Stimulated activated CD8-positive, alpha-beta memory T cell treated with anti-CD3 and anti-CD28 coated beads, Interleukin-15, amount 100 ng/mL, for 1 hour (primary cell): ENCODE results near the gene U2AF2.

Experiments used
- DNase-seq: peaks from one replicate; pipeline ENCODE4 v3.0.0-alpha.2; 2020; ENCODE audit warnings: low read depth

U2AF2 gene

DNA sequence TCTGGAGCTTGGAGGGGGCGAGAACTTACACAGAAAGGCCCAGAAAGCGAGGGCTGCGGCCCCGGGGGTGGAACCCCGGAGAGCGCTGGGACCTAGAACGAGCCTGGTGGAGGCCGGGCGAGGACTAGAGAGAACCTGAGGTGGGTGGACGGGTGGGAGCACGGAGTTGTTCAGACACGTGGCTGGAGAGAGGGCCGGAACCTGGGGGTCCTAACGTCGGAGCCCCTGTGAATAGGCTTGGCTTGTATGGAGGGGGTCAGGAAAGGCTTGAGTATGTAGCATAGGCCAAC lies 11.0 kb upstream of the U2AF2 start:
- DNase-seq = no peak

DNA sequence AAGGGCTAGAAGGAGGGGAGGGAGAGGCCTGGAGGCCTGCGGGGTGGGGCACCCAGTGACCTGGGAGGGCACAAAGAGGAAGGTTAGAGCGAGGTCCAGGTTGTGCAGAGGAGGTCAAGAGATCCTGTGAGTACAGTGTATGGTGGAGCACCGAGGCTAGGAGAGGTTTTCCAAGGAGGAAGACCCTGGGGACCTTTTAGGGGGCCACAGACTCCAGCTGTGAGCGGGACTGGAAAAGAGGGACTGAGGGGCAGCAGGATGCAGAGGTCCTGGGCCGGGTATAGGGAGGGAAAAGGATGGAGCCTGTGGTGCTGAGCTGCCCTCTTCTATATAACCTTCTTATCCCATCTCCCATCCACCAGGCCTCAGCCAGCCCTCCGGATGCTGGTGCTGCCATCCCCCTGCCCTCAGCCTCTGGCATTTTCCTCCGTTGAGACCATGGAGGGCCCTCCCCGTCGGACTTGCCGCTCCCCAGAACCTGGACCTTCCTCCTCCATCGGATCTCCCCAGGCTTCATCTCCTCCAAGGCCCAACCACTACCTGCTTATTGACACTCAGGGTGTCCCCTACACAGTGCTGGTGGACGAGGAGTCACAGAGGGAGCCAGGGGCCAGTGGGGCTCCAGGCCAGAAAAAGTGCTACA lies 10.5 kb upstream of the U2AF2 start:
- DNase-seq = no peak

GRCh38 chr19:55644842-55645511 lies 9.9 kb upstream of the U2AF2 start:
- DNase-seq = no peak

DNA sequence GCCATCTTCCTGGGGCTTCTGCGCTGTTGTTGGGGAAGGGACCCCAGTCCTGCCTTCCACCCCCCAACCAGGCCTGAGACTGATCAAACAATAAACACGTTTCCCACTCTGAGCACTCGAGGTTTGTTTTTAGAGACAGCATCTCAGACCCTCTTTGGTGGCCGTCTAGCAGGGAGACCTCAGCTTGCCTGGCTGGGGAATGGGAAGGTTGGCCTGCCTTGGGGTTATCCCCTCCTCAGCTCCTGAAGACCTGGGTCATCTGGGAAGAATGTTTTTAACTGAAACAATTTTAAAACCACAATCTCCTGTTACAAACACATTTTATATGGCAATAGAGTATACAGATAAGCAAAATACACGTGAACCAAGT lies 9.3 kb upstream of the U2AF2 start:
- DNase-seq = no peak

DNA sequence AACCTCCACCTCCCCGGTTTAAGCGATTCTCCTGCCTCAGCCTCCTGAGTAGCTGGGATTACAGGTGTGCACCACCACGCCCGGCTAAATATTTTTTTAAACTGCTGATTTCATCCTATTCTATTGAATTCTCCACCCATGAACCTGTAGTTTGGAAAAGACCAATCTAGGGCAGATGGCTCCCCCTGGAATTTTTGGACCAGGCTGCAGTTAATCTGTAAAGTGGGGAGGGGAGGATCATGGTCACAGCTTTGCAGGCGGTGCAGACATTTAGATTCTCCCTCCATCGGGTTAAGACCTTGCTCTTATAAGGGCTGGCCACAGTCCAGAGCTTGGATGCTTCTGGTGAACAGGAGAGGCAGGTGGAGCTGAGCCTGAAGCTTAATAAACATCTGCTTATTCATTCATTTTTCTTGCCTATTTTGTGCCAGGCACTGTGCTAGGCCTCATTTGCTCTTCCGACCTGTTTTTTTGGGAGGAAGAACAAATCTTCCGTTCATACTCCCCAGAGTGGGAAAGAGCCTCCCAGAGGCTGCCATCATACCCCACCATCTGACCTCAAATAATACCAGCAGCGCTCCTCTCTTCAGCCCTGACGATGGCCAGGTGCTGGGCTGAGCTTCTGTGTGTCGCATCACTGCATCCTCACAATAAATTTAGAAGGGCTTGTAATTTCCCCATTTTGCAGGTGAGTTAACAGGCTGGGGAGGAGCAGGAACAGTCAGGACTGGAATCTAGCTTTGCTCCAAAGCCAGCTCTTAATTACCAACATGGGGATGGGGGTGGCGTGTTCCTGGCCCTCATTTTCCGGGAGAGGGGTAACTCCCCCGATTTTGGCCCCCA lies 7.7 kb upstream of the U2AF2 start:
- DNase-seq = no peak

DNA sequence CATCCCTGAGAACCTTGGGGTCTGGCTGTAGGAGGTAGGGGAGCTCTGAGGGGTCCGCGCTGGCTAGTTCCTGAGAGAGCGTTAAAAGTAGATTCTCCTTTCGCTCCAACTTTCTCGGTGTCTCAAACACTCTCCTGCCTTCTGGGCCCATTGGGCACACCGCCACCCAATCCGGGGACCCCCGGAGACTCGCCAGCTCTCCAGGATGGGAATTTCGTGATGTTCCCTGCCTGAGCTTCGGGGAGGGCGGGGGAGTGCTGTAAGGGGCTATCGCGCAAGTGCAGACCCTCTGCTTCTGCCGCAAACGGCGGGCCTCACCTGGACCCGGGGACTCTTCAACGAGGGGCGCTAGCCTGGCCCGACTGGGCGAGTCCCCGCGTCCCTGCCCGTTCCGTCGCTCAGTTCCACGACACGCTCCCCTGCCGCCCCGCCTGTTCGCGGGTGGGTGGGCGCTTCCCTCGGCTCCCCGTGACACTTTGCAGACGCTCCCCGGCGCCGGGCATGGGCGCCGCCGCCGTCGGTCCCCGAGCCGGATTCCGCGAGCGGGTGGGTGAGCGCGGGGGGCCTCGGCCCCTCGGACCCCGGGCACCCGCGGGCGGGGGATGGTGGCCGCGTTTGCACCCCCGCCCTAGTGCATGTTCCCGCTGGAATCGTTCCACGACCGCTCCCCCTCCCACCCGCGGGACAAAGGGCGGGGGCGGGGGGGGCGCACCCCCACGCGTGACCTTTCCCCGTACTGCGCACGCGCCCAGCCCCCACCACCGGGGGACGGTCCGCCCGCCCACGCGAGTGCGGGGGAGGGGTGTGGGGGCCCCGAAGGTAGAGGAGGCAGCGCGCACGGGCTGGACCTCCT lies 6.9 kb upstream of the U2AF2 start, which contains the start of gene CCDC106:
Gene CCDC106 (plus strand): TSS at position 481 of the 853 bp plus-strand sequence. CDS start 835 bp downstream, outside the sequence.
- no peak for DNase-seq

DNA sequence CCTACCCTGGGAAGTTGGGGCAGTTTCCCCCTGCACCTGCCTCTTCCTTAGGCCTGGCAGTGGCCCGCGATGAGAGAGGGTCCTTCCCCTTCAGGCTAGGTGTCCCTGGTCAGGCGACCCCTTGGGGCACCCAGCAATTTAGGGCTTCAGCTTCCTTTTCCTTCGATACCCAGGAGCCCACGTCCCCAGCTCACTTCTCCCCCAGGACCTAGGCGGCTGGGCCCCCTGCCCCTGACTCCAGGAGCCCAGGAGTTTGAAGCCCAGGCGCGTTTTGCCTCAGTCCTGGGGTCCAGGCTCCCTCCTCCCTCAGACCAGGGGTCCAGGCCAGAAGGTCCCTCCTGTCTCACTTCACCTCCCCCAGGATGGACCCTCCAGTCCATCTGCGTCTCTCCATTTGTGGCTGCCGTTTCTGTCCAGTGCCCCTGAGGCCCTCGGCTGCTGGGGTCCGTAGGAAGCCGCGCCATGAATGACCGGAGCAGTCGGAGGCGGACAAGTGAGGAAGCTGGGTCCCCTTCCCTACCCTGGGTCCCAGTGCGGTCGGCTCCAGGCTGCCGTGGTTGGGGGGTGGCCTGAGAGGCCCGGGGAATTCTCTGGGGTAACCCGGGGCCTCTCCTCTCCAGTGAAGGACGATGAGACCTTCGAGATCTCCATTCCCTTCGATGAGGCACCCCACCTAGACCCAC lies 6.1 kb upstream of the U2AF2 start:
- no peak for DNase-seq

- no peak for DNase-seq
These were observed 5.3 kb upstream of the U2AF2 start for GRCh38 chr19:55649268-55650125.

- DNase-seq = no peak
These were observed 4.7 kb upstream of the U2AF2 start for GRCh38 chr19:55650126-55650557.

DNA sequence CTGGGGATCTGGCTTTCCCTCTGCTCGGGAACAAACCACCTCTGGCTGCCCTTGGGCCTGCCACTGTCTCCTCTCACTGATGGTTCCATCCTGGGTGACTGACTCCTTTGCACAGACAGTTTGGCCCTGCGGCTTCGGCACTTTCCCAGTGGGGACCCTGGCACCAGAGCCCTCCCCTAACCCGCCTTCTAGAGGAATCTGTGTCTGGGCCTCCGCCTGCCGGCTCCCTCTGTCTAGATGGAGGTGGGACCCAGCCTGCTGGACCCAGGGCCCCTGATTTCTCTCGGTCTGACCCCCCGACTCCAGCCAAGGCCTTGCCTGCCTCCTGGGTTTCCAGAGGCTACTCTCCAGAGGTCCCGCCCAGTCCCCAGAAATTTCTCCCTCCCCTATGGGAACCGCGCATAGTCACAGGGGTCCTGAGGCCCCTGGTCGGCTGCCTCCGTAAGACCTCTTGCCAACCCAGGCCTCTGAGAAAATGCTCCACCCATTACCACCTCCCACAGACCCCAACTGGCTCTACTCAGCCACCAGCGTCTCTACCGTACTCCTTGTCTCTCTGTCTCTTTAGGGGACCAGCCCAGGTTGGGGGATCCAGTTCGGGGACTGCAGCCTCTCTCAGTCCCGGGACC lies 4.1 kb upstream of the U2AF2 start:
- no peak for DNase-seq

- DNase-seq = no peak
These were observed 3.6 kb upstream of the U2AF2 start for GRCh38 chr19:55651236-55651635.

DNA sequence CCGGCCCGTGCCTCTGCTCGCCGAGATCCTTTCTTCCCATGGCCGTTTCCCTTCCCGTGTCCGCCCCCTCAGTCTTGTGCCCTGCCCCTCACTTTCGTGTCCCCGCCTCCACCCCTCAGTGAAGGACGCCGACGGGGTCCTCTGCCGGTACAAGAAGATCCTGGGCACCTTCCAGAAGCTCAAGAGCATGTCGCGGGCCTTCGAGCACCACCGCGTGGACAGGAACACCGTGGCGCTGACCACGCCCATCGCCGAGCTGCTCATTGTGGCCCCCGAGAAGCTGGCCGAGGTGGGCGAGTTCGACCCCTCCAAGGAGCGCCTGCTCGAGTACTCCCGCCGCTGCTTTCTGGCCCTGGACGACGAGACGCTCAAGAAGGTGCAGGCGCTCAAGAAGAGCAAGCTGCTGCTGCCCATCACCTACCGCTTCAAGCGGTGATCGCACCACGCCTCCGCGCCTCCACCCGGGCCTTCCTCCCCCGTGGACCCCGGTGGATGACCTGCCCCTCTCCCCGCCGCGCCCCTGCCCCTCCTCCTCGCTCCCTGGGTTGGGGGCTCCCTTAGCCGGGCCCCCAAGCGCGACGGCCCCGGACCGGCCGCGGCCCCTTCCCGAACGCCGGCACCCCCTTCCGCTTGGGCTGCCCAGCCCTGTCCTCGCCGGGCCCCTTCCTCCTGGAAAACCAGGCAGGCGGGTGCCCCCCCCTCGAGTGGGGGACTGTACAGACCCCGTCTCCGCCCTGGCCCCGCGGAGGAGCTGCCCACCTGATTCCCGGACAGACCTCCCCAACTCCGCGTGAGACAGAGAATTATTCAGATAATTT lies 2.3 kb upstream of the U2AF2 start:
- no peak for DNase-seq

- peak; percentile 98 for DNase-seq
These were observed 1.0 kb upstream of the U2AF2 start for GRCh38 chr19:55653651-55654322.

- peak; percentile 96 for DNase-seq
These were observed 440 bp upstream of the U2AF2 start for GRCh38 chr19:55654323-55654867.

- no peak for DNase-seq
These were observed 809 bp downstream of the U2AF2 start for GRCh38 chr19:55655648-55656040.

- DNase-seq = no peak
These were observed 1.7 kb downstream of the U2AF2 start for GRCh38 chr19:55656552-55656951.

GRCh38 chr19:55656988-55657747 lies 2.3 kb downstream of the U2AF2 start:
- DNase-seq = no peak
